Thoracic aorta (tissue), 2 donors: ENCODE data around the gene GIPC1. TPM values are rescaled to one million over a fixed set of nuclear protein-coding genes. Genes with fewer than 3 reads are reported as not detected.
"Not testable (repeated sequence)": the region's sequence is repeated elsewhere in the genome, so short reads cannot be mapped to it uniquely, and the experiment has no call there.

ENCODE experiments used
- ATAC-seq: fragments of 150-250 bp; one replicate; pipeline ENCODE4 v1.8.0; 2017; ENCODE audit warnings: low read depth; ENCODE audit not compliant: insufficient number of reproducible peaks, low FRiP score
- DNase-seq: peaks from one replicate; pipeline ENCODE4 v3.0.0-alpha.2; 2020; ENCODE audit warnings: low spot score
- H3K27ac ChIP-seq, 2 donors: fragments of 200-600 bp; sonication (generic); 1 replicate in 1 of 2; 2 replicates in 1 of 2; pipeline ENCODE4 v1.5.1; 2016; ENCODE audit warnings: mild to moderate bottlenecking in 2 of 2, moderate library complexity in 2 of 2
- H3K27me3 ChIP-seq: fragments of 200-600 bp; sonication (generic); replicated peaks from 2 replicates; pipeline ENCODE4 v1.6.0; 2016; ENCODE audit warnings: mild to moderate bottlenecking; ENCODE audit not compliant: insufficient read depth
- H3K36me3 ChIP-seq: fragments of 200-600 bp; sonication (generic); one replicate; pipeline ENCODE4 v1.5.1; 2016
- H3K4me1 ChIP-seq, 2 donors: fragments of 200-600 bp; sonication (generic); 1 replicate in 1 of 2; 2 replicates in 1 of 2; pipeline versions ENCODE4 v1.5.1 to v1.6.0; 2016; ENCODE audit warnings: low read depth in 2 of 2, mild to moderate bottlenecking in 1 of 2; ENCODE audit not compliant: control insufficient read depth in 1 of 2
- H3K4me3 ChIP-seq: fragments of 200-600 bp; sonication (generic); 2 replicates; pipeline ENCODE4 v1.5.1; 2016; ENCODE audit warnings: mild to moderate bottlenecking
- H3K9me3 ChIP-seq: fragments of 200-600 bp; sonication (generic); 2 replicates; pipeline ENCODE4 v1.5.1; 2016
- CTCF ChIP-seq: fragments of 200-600 bp; sonication (generic); IDR thresholded peaks from one replicate; pipeline ENCODE4 v1.5.1; 2019; ENCODE audit warnings: antibody characterized with exemption
- total RNA-seq, 2 donors: library from RNA; depleted of rRNA; stranded (reverse); fragments of >200 nt; gene quantifications; one replicate each; pipeline versions ENCODE4 v1.1.0 to v1.2.3, GENCODE V29; 2016

The GIPC1 gene
- total RNA-seq, 2 donors from 2014 or later: 56.4 to 77.8 TPM

DNA sequence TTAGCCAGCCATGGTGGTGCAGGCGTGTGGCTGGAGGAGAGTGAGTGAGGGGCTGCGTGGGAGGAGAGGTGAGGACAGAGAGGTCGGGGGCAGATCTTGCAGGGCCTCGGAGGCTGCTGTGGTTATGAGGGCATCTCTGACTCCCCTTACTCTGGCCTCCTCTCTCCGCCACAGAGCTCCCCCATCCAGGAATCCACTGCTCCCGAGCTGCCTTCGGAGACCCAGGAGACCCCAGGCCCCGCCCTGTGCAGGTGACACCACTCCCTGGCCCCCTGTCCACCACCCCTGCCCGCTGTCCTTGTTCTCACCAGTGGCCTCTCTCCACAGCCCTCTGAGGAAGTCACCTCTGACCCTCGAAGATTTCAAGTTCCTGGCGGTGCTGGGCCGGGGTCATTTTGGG, 28.5 kb downstream of the GIPC1 start:
- ATAC-seq (no peak), DNase-seq (no peak)
- H3K4me3 ChIP-seq: no peak overlapping the region
- no peak overlapping the region for H3K27ac ChIP-seq
- peaks cover 3 to 8% of the 10 kb centered on the region in 2 donors for H3K4me1 ChIP-seq
- no peaks in the 10 kb centered on the region for H3K9me3 ChIP-seq
- H3K27me3 ChIP-seq: no peaks in the 10 kb centered on the region
- TF ChIP-seq CTCF: no peak
- peaks cover 65% of the 10 kb centered on the region for H3K36me3 ChIP-seq

DNA sequence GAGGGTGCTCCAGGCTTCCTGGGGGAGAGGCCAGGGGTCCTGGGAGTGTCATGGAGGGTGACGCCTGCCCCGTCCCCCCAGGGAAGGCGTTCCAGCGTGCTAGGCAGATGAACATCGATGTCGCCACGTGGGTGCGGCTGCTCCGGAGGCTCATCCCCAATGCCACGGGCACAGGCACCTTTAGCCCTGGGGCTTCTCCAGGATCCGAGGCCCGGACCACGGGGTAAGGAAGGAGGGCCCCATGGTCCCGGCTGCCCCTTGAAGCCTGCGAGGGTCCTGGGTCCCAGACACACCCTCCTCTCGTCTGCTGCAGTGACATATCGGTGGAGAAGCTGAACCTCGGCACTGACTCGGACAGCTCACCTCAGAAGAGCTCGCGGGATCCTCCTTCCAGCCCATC, 32.2 kb downstream of the GIPC1 start:
- Histone ChIP-seq H3K4me1 (no peaks in the 10 kb centered on the region), H3K9me3 (no peaks in the 10 kb centered on the region), H3K27me3 (no peaks in the 10 kb centered on the region), H3K27ac (no peak overlapping the region), H3K36me3 (peaks cover 51% of the 10 kb centered on the region), H3K4me3 (no peak overlapping the region)
- DNase-seq: no peak
- no peak for TF ChIP-seq CTCF
- no peak for ATAC-seq

DNA sequence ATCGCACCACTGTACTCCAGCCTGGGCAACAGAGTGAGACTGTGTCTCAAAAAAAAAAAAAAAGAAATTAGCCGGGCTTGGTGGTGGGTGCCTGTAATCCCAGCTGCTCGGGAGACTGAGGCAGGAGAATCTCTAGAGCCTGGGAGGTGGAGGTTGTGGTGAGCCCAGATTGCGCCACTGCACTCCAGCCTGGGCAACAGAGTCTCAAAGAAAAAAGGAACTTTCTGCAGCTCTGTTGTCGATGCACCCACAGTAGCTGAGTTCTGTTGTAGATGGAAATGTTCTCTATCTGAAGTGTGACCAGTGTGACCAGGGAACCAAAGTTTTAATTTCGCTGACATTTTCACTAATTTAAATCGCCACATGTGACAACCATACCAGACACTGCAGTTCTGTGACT, 33.5 kb downstream of the GIPC1 start:
- peaks cover 50% of the 10 kb centered on the region for H3K36me3 ChIP-seq
- not testable (repeated sequence) for H3K27ac ChIP-seq, H3K4me1 ChIP-seq, H3K9me3 ChIP-seq, H3K4me3 ChIP-seq, DNase-seq, ATAC-seq, H3K27me3 ChIP-seq

- peaks cover 41% of the 10 kb centered on the region for H3K36me3 ChIP-seq
- H3K27me3 ChIP-seq: no peaks in the 10 kb centered on the region
- no peak for DNase-seq
- H3K27ac ChIP-seq: no peak overlapping the region
- no peaks in the 10 kb centered on the region for H3K9me3 ChIP-seq
- no peak overlapping the region for H3K4me3 ChIP-seq
- no peak for TF ChIP-seq CTCF
- no peaks in the 10 kb centered on the region for H3K4me1 ChIP-seq
- ATAC-seq: no peak
These were observed 35.0 kb downstream of the GIPC1 start for GRCh38 chr19:14460935-14461334.

GRCh38 chr19:14459703-14460102, 36.2 kb downstream of the GIPC1 start:
- no peaks in the 10 kb centered on the region for H3K27me3 ChIP-seq
- ATAC-seq: no peak
- H3K36me3 ChIP-seq: peaks cover 33% of the 10 kb centered on the region
- no peak overlapping the region for H3K27ac ChIP-seq
- DNase-seq: no peak
- H3K4me1 ChIP-seq: no peaks in the 10 kb centered on the region
- H3K4me3 ChIP-seq: no peak overlapping the region
- no peak for TF ChIP-seq CTCF
- no peaks in the 10 kb centered on the region for H3K9me3 ChIP-seq

DNA sequence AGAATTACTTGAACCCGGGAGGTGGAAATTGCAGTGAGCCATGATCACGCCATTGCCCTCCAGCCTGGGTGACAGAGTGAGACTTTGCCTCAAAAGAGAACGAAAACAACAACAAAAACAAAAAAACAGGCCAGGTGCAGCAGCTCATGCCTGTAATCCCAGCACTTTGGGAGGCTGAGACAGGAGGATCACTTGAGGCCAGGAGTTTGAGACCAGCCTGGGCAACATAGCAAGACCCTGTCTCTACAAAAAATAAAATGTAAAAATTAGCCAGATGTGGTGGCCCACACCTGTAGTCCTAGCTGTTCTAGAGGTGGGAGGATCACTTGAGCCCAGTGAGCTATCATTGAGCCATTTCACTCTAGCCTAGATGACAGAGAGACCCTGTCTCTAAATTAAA, 43.6 kb downstream of the GIPC1 start:
- not testable (repeated sequence) for H3K4me3 ChIP-seq, H3K27ac ChIP-seq, H3K4me1 ChIP-seq, DNase-seq, H3K27me3 ChIP-seq, ATAC-seq, H3K9me3 ChIP-seq
- H3K36me3 ChIP-seq: peaks cover 44% of the 10 kb centered on the region
